GM23248 (cell line): ENCODE measurements around the gene GJB1.

Source experiments
- EZH2 ChIP-seq: fragments of 200-600 bp; sonication (generic); IDR thresholded peaks from 2 replicates; pipeline ENCODE4 v1.6.1; 2018; ENCODE audit warnings: antibody characterized with exemption, mild to moderate bottlenecking; ENCODE audit not compliant: insufficient read depth, poor library complexity, severe bottlenecking
- EZH2phosphoT487 ChIP-seq: fragments of 200-600 bp; sonication (generic); IDR thresholded peaks from 2 replicates; pipeline ENCODE4 v1.6.1; 2018; ENCODE audit warnings: antibody characterized with exemption, moderate library complexity, mild to moderate bottlenecking, low read depth; ENCODE audit not compliant: insufficient read depth

DNA sequence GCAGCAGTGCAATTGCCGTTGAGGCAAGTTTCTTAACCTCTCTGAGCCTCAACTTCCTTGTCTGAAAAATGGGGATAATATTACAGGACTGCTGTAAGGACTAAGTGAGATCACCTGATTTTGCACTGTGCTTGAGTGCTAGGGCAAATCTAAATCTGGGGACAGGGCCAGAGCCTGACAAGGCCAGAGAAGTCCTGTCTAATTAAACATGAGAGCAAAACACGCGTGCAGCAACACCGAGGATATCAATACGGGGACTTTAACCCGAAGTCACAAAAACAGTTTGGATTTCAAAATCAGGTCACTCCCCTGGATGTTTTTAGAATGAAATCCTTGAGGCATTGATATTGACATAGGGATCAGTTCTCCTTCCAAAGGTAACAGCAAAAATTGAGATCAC is 5.7 kb upstream of the GJB1 start:
- TF ChIP-seq EZH2 (no peak), EZH2phosphoT487 (no peak)
